Measurements from ENCODE around the gene TMEM225B. TPM values are rescaled to one million over a fixed set of nuclear protein-coding genes. Genes with fewer than 3 reads are reported as not detected.
"Not testable (repeated sequence)": the region's sequence is repeated elsewhere in the genome, so short reads cannot be mapped to it uniquely, and the experiment has no call there.

The TMEM225B gene, protein sequence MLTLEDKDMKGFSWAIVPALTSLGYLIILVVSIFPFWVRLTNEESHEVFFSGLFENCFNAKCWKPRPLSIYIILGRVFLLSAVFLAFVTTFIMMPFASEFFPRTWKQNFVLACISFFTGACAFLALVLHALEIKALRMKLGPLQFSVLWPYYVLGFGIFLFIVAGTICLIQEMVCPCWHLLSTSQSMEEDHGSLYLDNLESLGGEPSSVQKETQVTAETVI
- total RNA-seq (1 to 10 TPM in 1 of 2 donors, under 1 TPM in 1; 0.20 to 1.4 TPM), polyA plus RNA-seq (ENCODE audit: insufficient read length in 2 of 2) (1 to 10 TPM in 1 of 2 donors, under 1 TPM in 1; 0.59 to 1.4 TPM)
- long read RNA-seq, donor 1 = 0 reads
- long read RNA-seq, donor 2 = 0 reads
- long read RNA-seq, donor 3 = 0 reads
- long read RNA-seq, donor 4 = 0 reads

DNA sequence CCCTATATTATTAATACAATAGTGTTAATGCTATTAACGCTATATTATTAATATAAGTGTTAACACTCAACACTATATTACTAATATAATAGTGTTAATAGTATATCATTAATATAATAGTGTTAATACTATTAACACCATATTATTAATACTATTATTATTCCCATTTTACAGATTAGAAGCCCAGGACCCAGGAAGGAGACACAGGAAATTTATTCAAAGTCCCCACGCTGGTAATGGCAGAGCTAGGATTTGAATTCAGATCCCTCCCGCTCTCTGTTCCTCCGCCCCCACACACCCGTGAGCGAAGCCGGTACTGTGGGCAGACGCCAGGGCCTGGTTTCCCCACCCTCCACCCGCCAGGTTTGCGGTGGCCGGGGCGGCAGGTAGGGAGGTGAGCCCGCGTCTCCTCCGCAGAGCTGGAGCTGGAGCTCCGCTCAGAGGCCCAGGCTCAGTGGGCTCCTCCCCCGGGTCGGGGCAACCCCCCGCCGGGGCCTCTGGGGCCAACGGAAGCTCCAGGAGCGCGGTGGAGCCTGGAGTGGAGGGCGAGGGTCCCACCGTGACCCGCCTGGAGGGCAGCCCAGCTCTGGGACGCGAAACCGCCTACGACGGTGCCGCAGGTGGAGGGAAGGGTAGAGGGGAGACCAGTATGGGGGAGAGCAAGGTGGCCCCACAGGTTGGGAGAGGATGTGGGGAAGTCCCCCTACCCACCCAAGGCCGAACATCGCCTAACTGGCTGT, at the start of gene TMEM225B:
Gene TMEM225B (plus strand): TSS at position 506 of the 740 bp plus-strand sequence. CDS start 6,122 bp downstream, outside the sequence.
- H3K27me3 ChIP-seq (ENCODE audit: control insufficient read depth, insufficient read depth, low read length) = no peaks in the 10 kb centered on the region
- H3K4me3 ChIP-seq (ENCODE audit: low read depth, low read length) = no peak within 1 kb of the TSS
- WGBS (ENCODE audit: insufficient coverage) = 36% methylated on average over 23 of the region's 34 CpGs
- DNase-seq (ENCODE audit: low read depth in 4 of 6, low spot score in 6 of 6) = no peak
- H3K27ac ChIP-seq (ENCODE audit: low read depth, low read length) = no peak within 1 kb of the TSS
- no peaks in the 10 kb centered on the region for H3K9me3 ChIP-seq (ENCODE audit: control insufficient read depth, insufficient read depth, low read length)
- H3K36me3 ChIP-seq (ENCODE audit: control insufficient read depth, insufficient read depth, low read length) = peaks cover 3% of the 10 kb centered on the region
- H3K4me1 ChIP-seq (ENCODE audit: control insufficient read depth, insufficient read depth, low read length) = no peaks in the 10 kb centered on the region

GRCh38 chr7:99549545-99549944, 48.5 kb upstream of the TMEM225B start:
- not testable (repeated sequence) for DNase-seq (ENCODE audit: low read depth in 4 of 6, low spot score in 6 of 6)

GRCh38 chr7:99551334-99551733, 46.7 kb upstream of the TMEM225B start:
- peak overlapping the region; percentile 81 for H3K27ac ChIP-seq (ENCODE audit: low read depth, low read length)
- 22% methylated on average over 8 of the region's 15 CpGs for WGBS (ENCODE audit: insufficient coverage)
- DNase-seq (ENCODE audit: low read depth in 4 of 6, low spot score in 6 of 6) = no peak

More at GRCh38 chr7:99549545-99549944, 48.5 kb upstream of the TMEM225B start:
- no CpG with 5 or more reads among the region's 2 CpGs for WGBS (ENCODE audit: insufficient coverage)
- not testable (repeated sequence) for H3K27me3 ChIP-seq (ENCODE audit: control insufficient read depth, insufficient read depth, low read length); H3K27ac ChIP-seq (ENCODE audit: low read depth, low read length); H3K9me3 ChIP-seq (ENCODE audit: control insufficient read depth, insufficient read depth, low read length); H3K4me3 ChIP-seq (ENCODE audit: low read depth, low read length)
- H3K4me1 ChIP-seq (ENCODE audit: control insufficient read depth, insufficient read depth, low read length) = peaks cover 11% of the 10 kb centered on the region
- peaks cover 23% of the 10 kb centered on the region for H3K36me3 ChIP-seq (ENCODE audit: control insufficient read depth, insufficient read depth, low read length)

GRCh38 chr7:99551767-99552463, 46.2 kb upstream of the TMEM225B start, which contains the start of gene FAM200A:
FAM200A (minus strand) TSS chr7:99552114; CDS start chr7:99548407, 3,707 bp downstream.
- Histone ChIP-seq H3K4me3 (ENCODE audit: low read depth, low read length) (peak within 1 kb of the TSS; percentile 99), H3K36me3 (ENCODE audit: control insufficient read depth, insufficient read depth, low read length) (peaks cover 16% of the 10 kb centered on the region), H3K9me3 (ENCODE audit: control insufficient read depth, insufficient read depth, low read length) (no peaks in the 10 kb centered on the region), H3K27ac (ENCODE audit: low read depth, low read length) (peak within 1 kb of the TSS; percentile 81), H3K4me1 (ENCODE audit: control insufficient read depth, insufficient read depth, low read length) (peaks cover 14% of the 10 kb centered on the region), H3K27me3 (ENCODE audit: control insufficient read depth, insufficient read depth, low read length) (no peaks in the 10 kb centered on the region)
- under 1% methylated on average over 30 of the region's 37 CpGs for WGBS (ENCODE audit: insufficient coverage)
- peak; percentile 90 to 98 (median 94) for DNase-seq (ENCODE audit: low read depth in 4 of 6, low spot score in 6 of 6)

More at GRCh38 chr7:99551334-99551733, 46.7 kb upstream of the TMEM225B start:
- peak overlapping the region; percentile 99 for H3K4me3 ChIP-seq (ENCODE audit: low read depth, low read length)
- peaks cover 11% of the 10 kb centered on the region for H3K4me1 ChIP-seq (ENCODE audit: control insufficient read depth, insufficient read depth, low read length)
- no peaks in the 10 kb centered on the region for H3K9me3 ChIP-seq (ENCODE audit: control insufficient read depth, insufficient read depth, low read length)
- no peaks in the 10 kb centered on the region for H3K27me3 ChIP-seq (ENCODE audit: control insufficient read depth, insufficient read depth, low read length)
- peaks cover 13% of the 10 kb centered on the region for H3K36me3 ChIP-seq (ENCODE audit: control insufficient read depth, insufficient read depth, low read length)

- Histone ChIP-seq H3K4me1 (ENCODE audit: control insufficient read depth, insufficient read depth, low read length) (peaks cover 18% of the 10 kb centered on the region), H3K27ac (ENCODE audit: low read depth, low read length) (no peak overlapping the region), H3K27me3 (ENCODE audit: control insufficient read depth, insufficient read depth, low read length) (no peaks in the 10 kb centered on the region), H3K36me3 (ENCODE audit: control insufficient read depth, insufficient read depth, low read length) (peaks cover 16% of the 10 kb centered on the region), H3K4me3 (ENCODE audit: low read depth, low read length) (no peak overlapping the region), H3K9me3 (ENCODE audit: control insufficient read depth, insufficient read depth, low read length) (no peaks in the 10 kb centered on the region)
- WGBS (ENCODE audit: insufficient coverage) = 84% methylated on average over 3 of the region's 4 CpGs
- no peak for DNase-seq (ENCODE audit: low read depth in 4 of 6, low spot score in 6 of 6)
These were observed 45.0 kb upstream of the TMEM225B start for GRCh38 chr7:99553039-99553438.

- Histone ChIP-seq H3K4me1 (ENCODE audit: control insufficient read depth, insufficient read depth, low read length) (peaks cover 26% of the 10 kb centered on the region), H3K9me3 (ENCODE audit: control insufficient read depth, insufficient read depth, low read length) (no peaks in the 10 kb centered on the region), H3K36me3 (ENCODE audit: control insufficient read depth, insufficient read depth, low read length) (peaks cover 15% of the 10 kb centered on the region), H3K27ac (ENCODE audit: low read depth, low read length) (no peak overlapping the region), H3K27me3 (ENCODE audit: control insufficient read depth, insufficient read depth, low read length) (no peaks in the 10 kb centered on the region), H3K4me3 (ENCODE audit: low read depth, low read length) (no peak overlapping the region)
- 80% methylated on average over 1 of the region's 2 CpGs for WGBS (ENCODE audit: insufficient coverage)
- DNase-seq (ENCODE audit: low read depth in 4 of 6, low spot score in 6 of 6) = no peak
These were observed 43.1 kb upstream of the TMEM225B start for GRCh38 chr7:99554939-99555338.

DNA sequence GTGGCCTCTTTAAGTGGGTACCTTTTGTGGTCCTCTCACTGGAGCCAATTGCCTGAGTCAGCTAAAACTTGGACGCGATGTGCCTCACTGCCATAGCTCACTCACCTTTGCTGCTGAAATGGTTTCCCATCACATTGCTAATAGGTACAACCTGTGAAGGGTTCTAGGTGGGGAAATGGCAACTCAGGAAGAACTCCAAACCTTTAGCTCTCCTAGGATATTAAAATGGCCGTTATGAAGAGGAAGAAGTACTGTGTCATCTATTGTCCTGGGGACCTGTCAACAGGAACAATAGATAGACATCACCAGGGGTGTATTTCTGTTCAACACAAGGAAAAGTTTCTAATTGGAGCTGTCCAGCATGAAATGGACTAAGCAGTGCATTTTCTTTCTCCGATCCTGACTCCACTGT, 40.9 kb upstream of the TMEM225B start:
- WGBS (ENCODE audit: insufficient coverage) = 57% methylated on average over 1 of the region's 4 CpGs
- Histone ChIP-seq H3K4me1 (ENCODE audit: control insufficient read depth, insufficient read depth, low read length) (peaks cover 21% of the 10 kb centered on the region), H3K27ac (ENCODE audit: low read depth, low read length) (no peak overlapping the region), H3K27me3 (ENCODE audit: control insufficient read depth, insufficient read depth, low read length) (no peaks in the 10 kb centered on the region), H3K9me3 (ENCODE audit: control insufficient read depth, insufficient read depth, low read length) (no peaks in the 10 kb centered on the region), H3K36me3 (ENCODE audit: control insufficient read depth, insufficient read depth, low read length) (peaks cover 30% of the 10 kb centered on the region), H3K4me3 (ENCODE audit: low read depth, low read length) (peak overlapping the region; percentile 98)
- no peak for DNase-seq (ENCODE audit: low read depth in 4 of 6, low spot score in 6 of 6)

DNA sequence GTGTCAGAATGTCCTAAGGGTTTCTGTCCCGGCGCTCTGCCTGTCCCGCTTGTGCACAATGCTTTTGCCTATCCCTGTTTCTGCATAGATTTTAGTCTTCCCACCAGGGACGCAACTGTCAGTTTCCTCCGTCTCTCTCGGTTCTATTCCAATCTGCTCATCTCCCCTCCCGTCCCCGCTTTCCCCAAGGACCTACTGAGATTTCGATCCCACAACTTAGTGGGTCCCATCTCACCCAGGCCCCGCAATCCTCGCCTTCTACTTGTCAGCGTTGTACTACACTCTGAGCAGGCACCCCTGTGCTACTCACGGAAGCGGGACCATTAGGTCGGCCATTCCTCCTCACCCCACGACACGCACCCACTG, 40.1 kb upstream of the TMEM225B start:
- Histone ChIP-seq H3K9me3 (ENCODE audit: control insufficient read depth, insufficient read depth, low read length) (no peaks in the 10 kb centered on the region), H3K36me3 (ENCODE audit: control insufficient read depth, insufficient read depth, low read length) (peaks cover 32% of the 10 kb centered on the region), H3K27ac (ENCODE audit: low read depth, low read length) (peak overlapping the region; percentile 98), H3K4me3 (ENCODE audit: low read depth, low read length) (peak overlapping the region; percentile 98), H3K27me3 (ENCODE audit: control insufficient read depth, insufficient read depth, low read length) (no peaks in the 10 kb centered on the region), H3K4me1 (ENCODE audit: control insufficient read depth, insufficient read depth, low read length) (peaks cover 21% of the 10 kb centered on the region)
- 2% methylated on average over 17 of the region's 17 CpGs for WGBS (ENCODE audit: insufficient coverage)
- DNase-seq (ENCODE audit: low read depth in 4 of 6, low spot score in 6 of 6) = no peak
